RPMI7951 (cell line): ENCODE data around the gene PRADC1. TPM values are rescaled to one million over a fixed set of nuclear protein-coding genes. Genes with fewer than 3 reads are reported as not detected.

ENCODE experiments used
- DNase-seq: peaks from one replicate; pipeline ENCODE4 v3.0.0-alpha.2; 2012; ENCODE audit warnings: low read depth
- total RNA-seq: library from RNA; depleted of rRNA; stranded (reverse); fragments of >200 nt; shearing (Covaris generic); gene quantifications from 2 replicates; pipeline ENCODE4 v1.2.3, GENCODE V29; 2014; rRNA removed

PRADC1 gene
- total RNA-seq, 1 experiment from 2014 or later = 43.6 TPM

GRCh38 chr2:73203055-73203681 is 29.9 kb downstream of the PRADC1 start:
- DNase-seq = no peak

- peak; percentile 32 for DNase-seq
Observed at GRCh38 chr2:73202156-73203054, 30.6 kb downstream of the PRADC1 start, which contains the start of gene NOTO. Gene NOTO, plus strand, starts transcription at chr2:73202574. Its CDS starts 93 bp downstream, at chr2:73202667.

GRCh38 chr2:73200281-73200680 is 32.8 kb downstream of the PRADC1 start:
- peak; percentile 36 for DNase-seq

DNA sequence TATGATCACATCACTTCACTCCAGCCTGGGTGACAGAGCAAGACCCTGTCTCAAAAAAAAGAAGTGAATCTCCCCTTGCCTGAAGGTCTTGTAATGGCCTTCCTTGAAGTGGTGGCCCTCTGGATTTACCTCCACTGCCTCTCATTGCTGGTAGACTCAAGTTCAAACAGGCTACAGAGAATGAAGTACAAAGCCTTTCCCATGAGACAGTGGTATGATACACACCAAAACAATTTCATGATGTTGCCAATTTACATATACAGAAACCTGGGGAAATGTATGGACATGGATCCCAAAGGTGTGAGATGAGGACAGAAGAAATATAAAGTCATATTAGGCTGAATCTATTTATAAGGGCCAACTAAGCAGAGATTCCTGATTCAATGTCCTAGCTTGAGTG is 35.5 kb downstream of the PRADC1 start:
- DNase-seq = no peak

DNA sequence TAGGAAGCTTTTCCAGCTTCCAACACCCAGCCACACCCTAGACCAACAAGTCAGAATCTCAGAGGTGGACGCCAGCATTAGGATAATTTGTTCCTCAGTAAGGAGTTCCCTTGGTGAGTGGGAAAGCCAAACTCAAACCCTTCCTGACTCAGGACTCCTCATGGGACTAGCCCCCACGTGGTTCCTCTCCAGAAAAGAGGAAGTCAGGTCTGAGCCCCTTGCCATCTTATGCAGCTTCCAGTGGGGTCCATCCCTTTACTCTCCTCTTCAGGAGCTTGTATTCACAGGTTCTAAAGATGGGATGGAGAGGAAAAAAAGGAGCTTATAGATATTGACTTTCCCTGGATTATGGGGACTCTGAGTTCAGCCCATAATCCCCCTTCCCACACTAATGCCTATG is 45.5 kb downstream of the PRADC1 start:
- no peak for DNase-seq

DNA sequence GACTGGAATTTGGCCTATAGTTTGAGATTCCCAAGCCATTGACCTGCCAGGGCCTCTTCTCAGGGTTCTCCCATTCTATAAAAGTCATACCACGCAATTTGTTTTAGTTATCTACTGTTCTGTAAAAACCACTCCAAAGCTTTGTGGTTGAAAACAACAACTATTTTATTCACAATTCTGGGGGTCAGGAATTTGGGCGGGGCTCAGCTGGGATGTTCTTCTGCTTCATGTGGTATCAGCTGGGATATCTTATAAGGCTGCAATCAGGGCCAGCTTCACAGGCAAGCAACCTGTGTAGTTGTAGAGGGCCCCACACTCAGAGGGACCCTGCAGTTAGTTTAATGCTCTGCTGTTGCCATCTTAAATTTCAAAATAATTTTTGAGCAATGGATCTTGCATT is 47.1 kb downstream of the PRADC1 start:
- no peak for DNase-seq

Other genes with a start within 250 kb of the PRADC1 start
- gene SFXN5, start 161.5 kb downstream of the PRADC1 start, total RNA-seq = 8.7 and 18.3 TPM in 2 replicates
- 13.1 and 15.1 TPM in 2 replicates for gene RAB11FIP5, start 120.3 kb downstream of the PRADC1 start, total RNA-seq
- not detected in 2 replicates for gene NOTO, start 30.7 kb downstream of the PRADC1 start, total RNA-seq
- 20.1 and 21.5 TPM in 2 replicates for gene SMYD5, start 19.0 kb downstream of the PRADC1 start, total RNA-seq
- gene CCT7, start 1.1 kb upstream of the PRADC1 start, total RNA-seq = 396 and 500 TPM in 2 replicates
- gene FBXO41, start 51.2 kb upstream of the PRADC1 start, total RNA-seq = 0.98 and 1.1 TPM in 2 replicates
- not detected in 2 replicates for gene EGR4, start 60.3 kb upstream of the PRADC1 start, total RNA-seq
- gene ALMS1, start 152.6 kb upstream of the PRADC1 start, total RNA-seq = 14.2 and 16.7 TPM in 2 replicates